ENCODE measurements around the gene LRBA.

GRCh38 chr4:150421612-150422011 is 593.5 kb downstream of the LRBA start:
- no peak for TF ChIP-seq CTCF (IDR thresholded peaks at IDR 0.05; ENCODE audit: low read length)
- no peak for TF ChIP-seq EZH2 (optimal IDR thresholded peaks at IDR 0.05; ENCODE audit: low read depth, low read length)

All from MM.1S (cell line).